ENCODE data around the gene NR1I3. TPM values are rescaled to one million over a fixed set of nuclear protein-coding genes. Genes with fewer than 3 reads are reported as not detected.
"Not testable (repeated sequence)": the region's sequence is repeated elsewhere in the genome, so short reads cannot be mapped to it uniquely, and the experiment has no call there.

NR1I3 gene
- total RNA-seq, 2 experiments from 2014 or later: not detected

DNA sequence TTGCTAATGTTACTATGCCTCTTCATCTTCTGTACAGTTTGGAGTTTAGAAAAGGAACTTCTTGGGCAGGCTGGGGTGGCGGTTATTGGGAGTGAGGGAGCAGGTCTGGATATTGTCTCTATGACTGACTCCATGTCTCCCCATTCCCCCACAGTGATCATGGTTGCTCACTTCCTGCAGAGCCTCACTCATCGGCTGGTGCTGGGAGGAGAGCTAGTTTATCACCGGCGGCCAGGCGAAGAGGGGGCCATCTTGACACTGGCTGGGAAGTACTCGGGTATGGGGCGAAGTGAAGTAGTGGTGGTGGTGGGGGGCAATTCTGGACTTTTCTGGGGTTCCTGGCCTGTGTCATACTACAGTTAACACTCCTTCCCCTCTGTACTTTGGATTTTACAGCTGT lies 10.0 kb downstream of the NR1I3 start:
- H3K27ac Mint-ChIP-seq: no peak overlapping the region
- H3K4me1 Mint-ChIP-seq: peaks cover 27% of the 10 kb centered on the region
- peak overlapping the region; percentile 95 for H3K4me3 Mint-ChIP-seq
- no peaks in the 10 kb centered on the region for H3K9me3 Mint-ChIP-seq
- H3K36me3 Mint-ChIP-seq: peaks cover 13% of the 10 kb centered on the region
- H3K27me3 Mint-ChIP-seq: no peaks in the 10 kb centered on the region
- DNase-seq: no peak

DNA sequence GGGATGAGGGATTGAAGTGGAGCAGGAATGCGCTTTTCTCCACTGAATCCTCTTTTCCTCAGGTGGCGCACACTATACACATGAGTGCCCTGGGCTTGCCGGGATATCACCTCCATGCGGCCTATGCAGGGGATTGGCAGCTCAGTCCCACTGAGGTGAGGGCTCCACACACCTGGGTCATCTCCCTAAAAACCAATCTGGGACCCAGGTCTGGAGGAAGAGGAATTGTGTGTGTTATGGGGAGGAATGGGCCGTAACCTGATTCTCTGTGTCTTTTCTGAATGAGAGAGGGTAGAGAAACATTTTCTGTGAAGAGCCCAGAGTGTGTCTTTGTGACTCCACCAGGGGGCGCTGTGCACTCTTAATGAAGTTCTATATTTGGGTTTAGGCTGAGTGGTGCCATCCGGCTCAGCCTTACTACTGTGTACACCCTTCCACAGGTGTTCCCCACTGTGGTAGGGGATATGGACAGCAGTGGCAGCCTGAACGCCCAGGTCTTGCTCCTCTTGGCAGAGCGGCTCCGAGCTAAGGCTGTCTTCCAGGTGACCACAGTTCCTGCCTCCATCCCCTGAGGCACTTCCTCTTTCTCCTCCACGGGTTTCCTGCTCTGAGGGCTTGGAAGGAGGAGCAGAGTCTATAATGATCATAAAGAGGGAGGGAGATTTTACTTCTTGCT lies 10.7 kb downstream of the NR1I3 start:
- peak overlapping the region; percentile 96 for H3K27ac Mint-ChIP-seq
- peaks cover 27% of the 10 kb centered on the region for H3K4me1 Mint-ChIP-seq
- H3K36me3 Mint-ChIP-seq: peaks cover 13% of the 10 kb centered on the region
- no peaks in the 10 kb centered on the region for H3K9me3 Mint-ChIP-seq
- no peaks in the 10 kb centered on the region for H3K27me3 Mint-ChIP-seq
- peak overlapping the region; percentile 95 for H3K4me3 Mint-ChIP-seq
- peak; percentile 81 for DNase-seq

DNA sequence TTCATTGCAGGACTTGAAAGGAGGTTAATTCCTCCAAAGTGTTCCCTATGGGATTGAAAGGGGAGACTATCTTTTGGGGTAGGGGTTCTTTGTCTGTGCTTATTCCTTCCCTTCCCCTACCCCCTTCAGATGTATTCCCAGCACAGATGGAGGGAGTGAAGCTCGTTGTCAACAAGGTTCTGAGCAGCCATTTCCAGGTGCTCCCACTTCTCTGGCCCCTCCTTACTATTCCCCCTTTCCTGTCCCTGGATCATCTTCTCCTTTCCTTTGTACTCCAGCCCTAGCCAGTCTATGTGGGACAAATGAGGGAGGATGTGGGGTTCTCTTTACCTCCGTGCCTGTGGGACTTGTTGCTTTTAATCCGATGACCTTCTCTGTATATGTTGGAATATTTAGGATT lies 11.2 kb downstream of the NR1I3 start:
- Mint-ChIP-seq H3K36me3 (peaks cover 13% of the 10 kb centered on the region), H3K4me3 (peak overlapping the region; percentile 95), H3K4me1 (peaks cover 31% of the 10 kb centered on the region), H3K27ac (peak overlapping the region; percentile 96), H3K9me3 (no peaks in the 10 kb centered on the region), H3K27me3 (no peaks in the 10 kb centered on the region)
- DNase-seq: no peak

DNA sequence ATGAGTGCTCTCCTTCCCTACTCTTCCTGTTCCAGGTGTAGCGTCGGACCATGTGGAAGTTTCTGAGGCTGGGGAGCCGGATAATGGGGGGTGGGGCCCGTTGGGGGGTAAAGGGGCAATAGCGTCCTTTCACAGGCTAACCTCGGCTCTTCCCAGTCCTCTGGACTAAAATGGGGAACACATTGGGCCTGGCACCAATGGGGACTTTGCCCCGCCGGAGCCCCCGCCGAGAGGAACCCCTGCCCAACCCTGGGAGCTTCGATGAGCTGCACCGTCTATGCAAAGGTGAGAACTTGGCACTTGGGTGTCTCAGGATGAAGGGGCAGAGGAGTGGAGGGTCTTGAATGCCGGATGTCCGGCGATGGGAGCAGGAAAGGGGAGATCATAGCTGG lies 11.7 kb downstream of the NR1I3 start:
- H3K4me1 Mint-ChIP-seq: peaks cover 32% of the 10 kb centered on the region
- peaks cover 13% of the 10 kb centered on the region for H3K36me3 Mint-ChIP-seq
- DNase-seq: no peak
- H3K9me3 Mint-ChIP-seq: no peaks in the 10 kb centered on the region
- peak overlapping the region; percentile 96 for H3K27ac Mint-ChIP-seq
- H3K4me3 Mint-ChIP-seq: peak overlapping the region; percentile 95
- H3K27me3 Mint-ChIP-seq: no peaks in the 10 kb centered on the region

DNA sequence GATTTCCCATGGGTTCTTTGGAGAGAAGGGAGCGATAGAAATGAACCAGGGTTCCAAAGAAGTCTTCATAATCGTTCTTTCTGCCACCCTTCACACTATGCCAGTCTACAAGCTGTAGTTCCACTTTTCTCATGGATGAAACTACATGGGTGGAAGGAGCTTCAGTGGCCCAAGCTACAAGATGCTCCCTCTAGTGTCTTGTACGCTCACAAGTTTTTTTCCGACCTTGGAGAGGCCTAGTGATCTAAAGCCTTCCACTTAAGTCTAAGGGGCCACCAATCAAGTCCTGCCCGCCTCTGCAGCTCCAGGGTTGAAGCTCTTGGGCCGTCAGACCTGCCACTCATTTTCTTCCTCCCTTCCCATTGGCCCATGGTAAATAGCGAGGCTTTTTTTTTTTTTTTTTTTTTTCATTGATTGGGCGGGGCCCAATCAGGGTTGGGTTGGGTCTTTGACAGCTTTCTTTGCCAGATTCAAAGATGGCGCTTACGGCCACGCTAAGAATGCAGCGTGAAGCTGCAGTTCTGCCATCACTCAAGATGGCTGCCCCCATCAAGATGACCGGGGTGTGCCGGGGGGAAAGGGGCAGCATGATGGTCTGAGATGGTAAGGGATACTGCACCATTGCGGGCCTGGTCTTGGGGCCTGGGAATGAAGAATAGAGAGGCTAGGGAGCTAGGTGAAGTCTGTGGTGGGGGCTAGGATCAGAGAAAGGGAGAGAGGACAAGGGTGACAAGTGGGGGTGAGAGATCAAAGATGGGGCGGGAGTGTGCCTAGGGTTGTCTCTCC lies 12.3 kb downstream of the NR1I3 start, which contains the start of gene TOMM40L:
TSS of gene TOMM40L (plus strand) at position 527 of the 786 bp plus-strand sequence. CDS start 430 bp downstream, outside the sequence.
- Mint-ChIP-seq H3K9me3 (no peaks in the 10 kb centered on the region), H3K36me3 (peaks cover 13% of the 10 kb centered on the region), H3K4me3 (peak within 1 kb of the TSS; percentile 95), H3K27me3 (no peaks in the 10 kb centered on the region), H3K4me1 (peaks cover 35% of the 10 kb centered on the region), H3K27ac (peak within 1 kb of the TSS; percentile 96)
- DNase-seq: peak; percentile 88

DNA sequence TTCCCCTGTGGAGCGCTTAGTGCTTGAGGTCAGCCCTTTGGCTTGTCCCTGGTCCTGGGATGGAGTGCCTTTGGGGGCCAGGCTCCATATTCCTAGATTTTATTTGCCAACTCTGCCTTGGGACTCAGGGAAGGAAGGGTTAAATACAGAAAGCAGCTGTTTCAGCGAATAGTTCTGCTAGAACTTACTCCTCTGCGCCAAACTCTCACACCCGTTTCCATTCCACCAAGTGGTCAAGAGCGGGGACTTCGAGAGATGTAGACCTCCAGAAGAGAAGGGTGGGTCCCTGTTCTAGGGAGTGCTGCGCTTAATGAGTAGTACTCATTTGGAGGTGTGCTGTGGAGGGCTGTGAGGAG lies 12.8 kb downstream of the NR1I3 start:
- Mint-ChIP-seq H3K27ac (peak overlapping the region; percentile 82), H3K4me1 (peaks cover 37% of the 10 kb centered on the region), H3K27me3 (no peaks in the 10 kb centered on the region), H3K9me3 (no peaks in the 10 kb centered on the region), H3K36me3 (peaks cover 13% of the 10 kb centered on the region), H3K4me3 (peak overlapping the region; percentile 50)
- no peak for DNase-seq

DNA sequence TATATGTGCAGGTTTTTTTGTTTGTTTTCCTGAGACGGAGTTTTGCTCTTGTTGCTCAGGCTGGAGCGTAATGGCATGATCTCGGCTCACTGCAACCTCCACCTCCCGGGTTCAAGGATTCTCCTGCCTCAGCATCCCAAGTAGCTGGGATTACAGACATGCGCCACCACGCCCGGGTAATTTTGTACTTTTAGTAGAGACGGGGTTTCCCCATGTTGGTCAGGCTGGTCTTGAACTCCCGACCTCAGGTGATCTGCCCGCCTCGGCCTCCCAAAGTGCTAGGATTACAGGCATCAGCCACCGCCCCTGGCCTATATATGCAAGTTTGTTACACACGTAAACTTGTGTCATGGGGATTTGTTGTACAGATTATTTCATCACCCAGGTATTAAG lies 13.3 kb downstream of the NR1I3 start:
- peaks cover 41% of the 10 kb centered on the region for H3K4me1 Mint-ChIP-seq
- not testable (repeated sequence) for H3K27me3 Mint-ChIP-seq, DNase-seq, H3K27ac Mint-ChIP-seq, H3K9me3 Mint-ChIP-seq, H3K4me3 Mint-ChIP-seq
- peaks cover 13% of the 10 kb centered on the region for H3K36me3 Mint-ChIP-seq

DNA sequence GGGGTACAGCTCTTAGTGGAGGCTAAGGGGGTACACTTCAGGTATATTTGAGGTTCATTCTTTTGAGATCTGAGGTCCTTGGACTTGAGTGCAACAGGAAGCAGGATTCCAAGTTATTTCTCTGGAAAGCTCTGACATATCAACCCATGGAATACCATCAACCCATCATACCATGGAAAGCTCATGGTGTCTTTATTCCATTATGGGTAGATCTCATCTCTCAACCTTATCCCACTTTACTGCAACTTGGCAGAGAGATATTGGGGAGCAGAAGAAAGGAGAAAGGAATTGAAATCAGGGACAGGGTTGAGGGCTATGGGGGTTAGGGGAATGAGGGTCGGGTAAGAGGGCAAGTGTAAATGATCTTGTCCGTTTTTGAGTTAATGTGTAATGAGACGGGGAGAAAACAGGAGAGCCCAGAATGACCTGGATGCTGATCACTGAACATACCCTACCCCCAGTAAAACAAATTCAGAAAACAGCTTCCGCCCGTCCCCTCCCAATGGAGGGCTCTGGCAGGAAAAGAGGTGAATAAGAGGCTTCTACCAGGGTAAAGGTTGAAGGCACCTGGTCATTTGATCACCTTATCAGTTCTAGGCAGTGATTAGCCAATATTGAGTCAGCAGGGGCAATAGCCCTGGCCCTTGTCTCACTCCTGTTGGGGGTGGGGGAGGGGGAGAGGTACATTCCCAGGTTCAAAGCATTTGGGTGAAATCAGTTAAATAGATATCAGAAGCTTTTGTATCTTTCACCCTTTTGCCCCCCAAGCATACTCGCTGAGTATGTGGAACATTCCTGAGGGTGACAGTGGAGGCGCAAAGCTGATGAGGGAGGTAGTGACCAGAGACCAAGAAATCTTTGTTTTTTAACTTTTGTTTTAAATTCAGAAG lies 14.0 kb downstream of the NR1I3 start:
- Mint-ChIP-seq H3K9me3 (no peaks in the 10 kb centered on the region), H3K27ac (peak overlapping the region; percentile 25), H3K4me3 (no peak overlapping the region), H3K27me3 (no peaks in the 10 kb centered on the region), H3K4me1 (peaks cover 48% of the 10 kb centered on the region), H3K36me3 (peaks cover 13% of the 10 kb centered on the region)
- DNase-seq: no peak

DNA sequence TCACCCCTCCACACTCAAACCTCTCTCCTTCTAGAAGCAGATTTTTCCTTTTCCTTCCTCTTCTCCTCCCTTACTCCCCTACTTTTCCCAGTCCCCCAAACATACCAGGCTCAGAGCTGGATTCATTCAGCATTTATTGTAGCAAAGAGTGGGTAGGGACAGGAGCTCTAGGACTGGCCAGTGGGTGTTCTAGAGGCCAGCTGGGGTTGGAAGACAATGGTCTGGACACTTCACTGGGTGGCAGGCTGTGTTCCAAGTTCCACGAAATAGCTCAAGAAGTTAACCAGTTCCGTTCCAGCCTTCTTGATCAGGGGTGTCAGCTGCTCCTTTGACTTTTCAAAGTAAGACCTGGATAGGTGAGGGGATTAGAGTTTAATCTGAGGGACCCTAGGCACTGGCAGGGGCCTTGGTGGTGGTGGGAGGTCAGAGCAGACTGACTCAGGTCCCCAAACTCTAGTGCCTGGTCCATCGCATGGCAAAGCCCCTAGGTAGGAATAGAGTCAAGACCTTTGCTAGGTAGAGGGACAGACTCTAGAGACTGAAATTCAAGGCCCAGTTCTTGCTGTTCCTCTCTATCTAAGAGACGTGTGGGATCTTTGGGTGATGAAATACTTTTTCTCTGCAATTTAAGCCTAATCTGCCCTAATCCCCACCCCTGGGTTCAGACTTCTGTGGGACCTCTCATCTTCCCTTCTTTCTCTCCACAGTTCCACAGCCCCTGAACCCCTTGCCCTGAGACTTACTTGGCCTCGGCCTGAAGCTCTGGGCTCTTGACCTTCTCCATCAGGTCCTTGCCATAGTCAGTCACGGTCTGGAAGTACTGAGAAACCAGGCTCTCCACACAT lies 15.6 kb downstream of the NR1I3 start:
- DNase-seq: no peak
- H3K36me3 Mint-ChIP-seq: peaks cover 2% of the 10 kb centered on the region
- H3K27me3 Mint-ChIP-seq: no peaks in the 10 kb centered on the region
- H3K9me3 Mint-ChIP-seq: no peaks in the 10 kb centered on the region
- H3K4me1 Mint-ChIP-seq: peaks cover 57% of the 10 kb centered on the region
- H3K4me3 Mint-ChIP-seq: no peak overlapping the region
- H3K27ac Mint-ChIP-seq: peak overlapping the region; percentile 26

DNA sequence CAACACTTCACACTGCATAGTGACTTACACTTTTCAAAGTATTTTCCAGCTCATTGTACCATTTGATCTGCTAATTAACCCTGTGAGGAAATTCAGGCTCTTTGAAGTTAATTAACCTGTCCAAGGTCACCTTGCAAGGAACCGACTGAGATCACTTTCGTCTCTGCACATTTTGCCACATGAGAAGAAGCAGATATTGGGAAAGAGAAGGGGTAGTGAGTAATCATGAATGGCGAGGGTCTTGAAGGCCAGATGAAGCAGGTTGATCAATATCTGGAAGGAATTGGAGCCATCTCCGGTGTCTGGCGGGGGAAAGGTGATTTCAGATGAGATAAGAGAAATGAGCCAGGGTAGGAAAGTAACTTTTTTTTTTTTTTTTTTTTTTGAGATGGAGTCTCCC lies 18.0 kb downstream of the NR1I3 start:
- DNase-seq: no peak
- Mint-ChIP-seq H3K36me3 (peaks cover 4% of the 10 kb centered on the region), H3K27me3 (no peaks in the 10 kb centered on the region), H3K9me3 (no peaks in the 10 kb centered on the region), H3K27ac (no peak overlapping the region), H3K4me3 (no peak overlapping the region), H3K4me1 (peaks cover 54% of the 10 kb centered on the region)

DNA sequence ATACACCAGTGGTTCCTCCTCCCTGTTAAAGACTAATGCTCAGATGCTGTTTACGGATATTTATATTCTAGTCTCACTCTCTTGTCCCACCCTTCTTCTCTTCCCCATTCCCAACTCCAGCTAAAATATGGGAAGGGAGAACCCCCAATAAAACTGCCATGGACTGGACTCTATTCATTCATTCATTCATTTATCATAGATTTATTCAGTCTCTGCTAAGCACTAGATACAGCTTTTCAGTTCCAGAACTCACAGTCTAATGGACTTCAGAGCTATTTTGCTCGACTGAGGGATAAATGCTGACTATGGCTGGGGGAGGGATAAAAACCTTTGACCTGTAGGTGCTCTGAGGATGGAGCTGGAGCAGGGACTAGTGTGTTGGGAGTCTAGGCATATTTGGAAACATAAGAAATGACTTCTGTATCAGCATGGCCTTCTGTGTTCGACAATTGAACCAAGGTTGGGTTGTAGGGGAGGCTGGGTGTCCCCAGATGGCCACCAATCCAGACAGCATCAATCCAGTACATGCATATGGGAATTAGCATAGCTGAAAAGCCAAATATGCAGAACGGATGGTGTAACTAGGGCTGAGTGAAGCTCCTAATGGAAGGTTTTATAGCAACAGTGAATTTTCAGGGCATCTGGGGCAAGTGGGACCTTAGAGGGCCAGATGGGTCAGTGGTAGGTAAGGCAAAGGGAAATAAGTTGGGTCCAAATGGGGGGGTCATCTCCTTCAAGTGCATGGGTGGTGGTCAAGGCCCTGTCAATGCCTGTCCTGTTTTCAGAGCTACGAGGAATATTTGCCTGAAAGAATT lies 18.7 kb downstream of the NR1I3 start:
- Mint-ChIP-seq H3K4me3 (no peak overlapping the region), H3K36me3 (peaks cover 10% of the 10 kb centered on the region), H3K9me3 (no peaks in the 10 kb centered on the region), H3K27me3 (no peaks in the 10 kb centered on the region), H3K4me1 (peaks cover 57% of the 10 kb centered on the region), H3K27ac (peak overlapping the region; percentile 84)
- DNase-seq: no peak

DNA sequence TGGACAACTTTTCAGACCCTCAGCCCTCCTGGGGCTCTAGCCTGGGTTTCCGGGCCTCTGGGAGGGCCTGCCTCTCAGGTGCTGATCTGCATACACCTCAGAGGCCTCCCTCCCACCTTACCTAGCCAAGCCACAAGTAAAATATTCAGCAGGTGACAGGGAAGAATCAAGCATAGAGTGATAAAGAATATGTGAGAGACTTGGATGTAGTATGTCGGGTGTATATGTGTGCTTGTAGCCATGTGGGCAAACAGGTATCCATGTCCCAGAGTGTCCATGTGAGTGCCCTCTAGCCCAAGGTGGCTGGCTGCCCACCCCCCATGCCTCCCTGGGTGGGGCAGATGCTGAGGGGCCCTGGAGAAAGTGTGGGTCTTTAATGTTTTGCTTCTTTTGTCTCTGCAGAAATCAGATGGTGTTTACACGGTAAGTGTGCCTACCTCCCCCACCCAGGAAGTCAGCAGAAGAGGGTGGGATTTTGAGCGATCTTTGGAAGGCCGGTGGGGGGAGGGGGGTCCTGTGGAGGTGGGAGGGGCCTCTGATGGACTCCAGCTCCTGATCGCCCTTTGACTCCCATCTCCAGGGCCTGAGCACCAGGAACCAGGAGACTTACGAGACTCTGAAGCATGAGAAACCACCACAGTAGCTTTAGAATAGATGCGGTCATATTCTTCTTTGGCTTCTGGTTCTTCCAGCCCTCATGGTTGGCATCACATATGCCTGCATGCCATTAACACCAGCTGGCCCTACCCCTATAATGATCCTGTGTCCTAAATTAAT lies 19.5 kb downstream of the NR1I3 start:
- Mint-ChIP-seq H3K27ac (peak overlapping the region; percentile 84), H3K4me3 (peak overlapping the region; percentile 15), H3K36me3 (peaks cover 16% of the 10 kb centered on the region), H3K27me3 (no peaks in the 10 kb centered on the region), H3K4me1 (peaks cover 53% of the 10 kb centered on the region), H3K9me3 (no peaks in the 10 kb centered on the region)
- DNase-seq: no peak

DNA sequence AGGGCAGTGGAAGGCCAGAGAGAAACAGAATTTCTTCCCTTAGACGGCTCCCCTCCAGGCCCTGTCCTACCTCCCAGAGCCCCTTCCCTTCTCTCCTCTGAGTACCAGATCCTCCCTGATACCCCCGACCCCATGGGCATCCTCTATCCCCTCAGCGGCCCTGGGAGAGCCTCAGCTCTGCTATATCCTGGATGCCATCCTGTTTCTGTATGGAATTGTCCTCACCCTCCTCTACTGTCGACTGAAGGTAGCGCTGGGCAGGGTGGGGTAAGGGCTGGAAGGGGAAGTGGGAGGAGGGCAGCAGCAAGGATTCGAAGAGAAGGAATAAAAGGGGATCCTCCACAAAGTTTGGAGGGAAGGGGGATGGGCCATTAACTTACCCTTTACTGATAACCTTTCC lies 20.2 kb downstream of the NR1I3 start:
- Mint-ChIP-seq H3K9me3 (no peaks in the 10 kb centered on the region), H3K4me3 (peak overlapping the region; percentile 19), H3K27me3 (no peaks in the 10 kb centered on the region), H3K27ac (peak overlapping the region; percentile 84), H3K36me3 (peaks cover 19% of the 10 kb centered on the region), H3K4me1 (peaks cover 53% of the 10 kb centered on the region)
- DNase-seq: no peak

All from activated naive CD8-positive, alpha-beta T cell treated with anti-CD3 and anti-CD28 coated beads for 36 hours (primary cell).